Measurements from ENCODE around the gene PPP1R1C.
"Not testable (repeated sequence)": the region's sequence is repeated elsewhere in the genome, so short reads cannot be mapped to it uniquely, and the experiment has no call there.

PPP1R1C gene
- 0 to 0.04 reads per million in 2 experiments for total RNA-seq

DNA sequence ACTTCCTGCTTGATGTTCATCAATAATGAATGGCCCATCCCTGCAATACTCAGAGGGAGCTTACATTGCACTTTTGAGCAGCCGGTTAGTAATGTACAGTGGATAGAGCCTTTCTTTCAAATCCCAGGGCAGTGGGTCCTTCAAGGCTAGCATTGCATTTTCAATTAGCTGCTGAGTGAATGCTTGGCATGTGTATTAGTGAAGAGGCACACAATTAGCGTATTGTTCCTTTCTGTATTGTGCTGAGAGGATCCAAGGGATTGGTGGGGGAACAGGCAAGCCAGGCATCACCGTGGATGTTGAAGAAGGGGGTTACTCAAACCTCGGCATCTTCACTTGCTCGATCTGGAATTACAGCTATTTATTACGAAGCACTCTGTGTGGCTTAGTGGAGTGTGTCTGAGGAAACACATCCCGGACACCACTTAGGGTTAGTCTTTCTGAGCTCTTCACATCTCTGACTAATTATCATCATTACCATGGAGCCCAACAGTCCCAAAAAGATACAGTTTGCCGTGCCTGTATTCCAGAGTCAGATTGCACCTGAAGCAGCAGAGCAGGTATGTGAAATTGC, at the start of gene PPP1R1C:
TSS of gene PPP1R1C (plus strand) at position 222 of the 574 bp plus-strand sequence. CDS start at position 480, 258 bp downstream.
- DNase-seq (ENCODE audit: low read depth): no peak

GRCh38 chr2:181937473-181937872, 48.2 kb upstream of the PPP1R1C start:
- no peak for DNase-seq (ENCODE audit: low read depth)

- no peak for DNase-seq (ENCODE audit: low read depth)
Observed at GRCh38 chr2:181943411-181944124, 42.1 kb upstream of the PPP1R1C start.

DNA sequence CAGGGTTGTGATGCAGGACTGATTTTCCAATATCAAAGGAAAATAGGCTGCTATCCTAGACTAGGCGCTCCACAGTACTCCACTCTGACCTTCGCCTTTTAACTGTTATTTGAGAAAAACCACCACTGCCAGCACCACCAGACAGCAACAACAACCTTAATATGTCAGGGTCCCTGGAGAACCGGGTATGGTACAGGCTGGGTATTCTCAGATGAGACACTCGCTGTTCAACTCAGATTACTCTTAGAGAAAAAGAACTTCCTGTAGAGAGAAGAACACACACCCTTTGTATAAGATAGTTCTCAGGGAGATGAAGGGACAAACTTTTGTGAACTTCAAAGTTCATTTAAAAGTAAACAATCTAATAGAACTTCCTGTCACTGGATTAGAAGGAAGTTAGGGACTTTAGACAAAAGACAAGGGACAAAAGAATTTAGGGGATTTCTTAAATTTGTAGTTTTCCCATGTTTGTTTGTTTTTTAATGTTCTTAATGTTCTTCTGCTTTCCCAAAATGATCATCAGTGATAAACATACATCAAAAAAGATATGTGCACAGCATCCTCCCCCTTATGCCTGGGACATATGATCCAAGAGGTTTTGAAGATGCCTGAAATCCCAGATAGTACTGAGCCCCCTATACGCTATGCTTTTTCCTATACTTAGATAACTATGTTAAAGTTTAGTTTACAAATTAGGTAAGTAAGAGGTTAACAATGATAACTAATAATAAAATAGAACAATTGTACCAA, 41.3 kb upstream of the PPP1R1C start:
- DNase-seq (ENCODE audit: low read depth): no peak

- DNase-seq (ENCODE audit: low read depth): no peak
Observed at GRCh38 chr2:181944914-181945291, 40.8 kb upstream of the PPP1R1C start.

- no peak for DNase-seq (ENCODE audit: low read depth)
Observed at GRCh38 chr2:181946444-181947127, 39.1 kb upstream of the PPP1R1C start.

GRCh38 chr2:181947273-181947672, 38.4 kb upstream of the PPP1R1C start:
- no peak for DNase-seq (ENCODE audit: low read depth)

GRCh38 chr2:181948227-181948626, 37.4 kb upstream of the PPP1R1C start:
- no peak for DNase-seq (ENCODE audit: low read depth)

DNA sequence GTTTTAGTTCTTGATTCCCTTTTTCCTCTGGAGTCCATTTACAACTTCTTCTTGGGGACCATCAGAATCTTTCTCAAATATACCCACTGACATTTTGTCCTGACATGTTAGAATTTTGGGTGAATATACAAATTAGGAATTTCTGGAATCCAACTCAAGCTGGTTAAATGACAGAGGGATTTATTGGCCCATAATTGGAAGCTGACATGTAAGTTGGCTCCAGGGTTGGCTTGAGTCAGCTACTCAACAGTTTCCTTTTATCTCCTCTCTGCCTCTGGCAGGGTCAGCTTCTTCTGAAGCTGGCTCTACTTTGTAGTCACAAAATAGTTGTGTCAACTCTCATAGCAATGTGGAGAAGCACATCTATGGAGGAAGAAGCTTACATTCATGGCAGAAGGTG, 36.6 kb upstream of the PPP1R1C start:
- DNase-seq (ENCODE audit: low read depth): no peak

DNA sequence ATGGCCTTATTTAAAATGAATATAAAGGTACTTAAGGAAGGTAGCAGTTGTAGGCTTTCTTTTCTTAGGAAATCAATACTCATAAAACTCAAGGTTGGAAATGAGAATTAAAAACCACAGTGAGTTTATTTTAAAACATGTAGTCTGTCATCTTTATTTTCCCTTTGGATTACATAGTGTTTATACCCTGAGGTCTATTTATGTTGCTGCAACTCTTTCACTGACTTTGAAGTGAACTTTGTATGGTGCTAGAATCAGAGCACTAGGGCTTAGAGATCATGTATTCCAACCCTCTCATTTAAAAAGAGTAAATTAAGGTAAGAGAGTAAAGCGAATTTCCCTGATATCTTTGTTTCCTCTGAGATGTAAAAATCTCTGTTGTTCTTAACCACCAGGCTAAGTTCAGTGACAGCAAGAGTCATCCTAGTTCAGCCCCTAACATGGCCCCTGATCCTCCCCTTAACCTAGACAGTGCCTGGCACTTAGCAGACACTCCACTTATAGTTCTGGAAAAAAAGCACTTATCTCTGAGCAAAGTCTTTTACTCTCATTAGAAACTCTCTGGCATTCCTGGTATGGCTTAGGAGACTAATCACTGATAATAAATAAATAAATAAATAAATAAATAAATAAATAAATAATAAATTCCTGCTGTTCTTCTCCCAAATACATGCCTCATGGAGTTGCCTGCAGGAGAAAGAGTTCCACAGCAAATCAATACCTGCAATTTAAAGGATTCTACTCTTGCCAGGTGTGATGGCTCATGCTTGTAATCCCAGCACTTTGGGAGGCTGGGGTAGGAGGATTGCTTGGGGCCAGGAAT, 33.0 kb upstream of the PPP1R1C start:
- DNase-seq (ENCODE audit: low read depth): no peak

GRCh38 chr2:181953881-181954537, 31.6 kb upstream of the PPP1R1C start:
- DNase-seq (ENCODE audit: low read depth): peak; percentile 41

- DNase-seq (ENCODE audit: low read depth): no peak
Observed at GRCh38 chr2:181954538-181954883, 31.1 kb upstream of the PPP1R1C start.

DNA sequence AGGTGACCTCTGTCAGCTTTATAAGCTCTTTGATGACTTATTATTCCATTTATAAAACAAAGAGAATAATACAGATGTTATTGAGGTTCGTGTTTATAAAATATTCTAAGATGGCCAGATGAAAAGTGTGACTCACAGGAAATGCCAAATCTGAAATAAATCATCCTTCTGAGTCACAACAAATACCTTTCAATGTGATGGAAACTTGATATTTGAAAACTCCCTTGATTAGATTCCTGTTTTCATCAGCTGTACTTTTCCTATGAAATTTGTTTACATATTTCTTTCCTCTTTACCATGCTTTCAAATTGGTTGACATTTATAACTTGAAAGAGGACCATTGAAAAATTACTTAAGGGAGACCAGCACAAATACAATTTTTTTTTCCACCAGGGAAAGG, 30.6 kb upstream of the PPP1R1C start:
- no peak for DNase-seq (ENCODE audit: low read depth)

DNA sequence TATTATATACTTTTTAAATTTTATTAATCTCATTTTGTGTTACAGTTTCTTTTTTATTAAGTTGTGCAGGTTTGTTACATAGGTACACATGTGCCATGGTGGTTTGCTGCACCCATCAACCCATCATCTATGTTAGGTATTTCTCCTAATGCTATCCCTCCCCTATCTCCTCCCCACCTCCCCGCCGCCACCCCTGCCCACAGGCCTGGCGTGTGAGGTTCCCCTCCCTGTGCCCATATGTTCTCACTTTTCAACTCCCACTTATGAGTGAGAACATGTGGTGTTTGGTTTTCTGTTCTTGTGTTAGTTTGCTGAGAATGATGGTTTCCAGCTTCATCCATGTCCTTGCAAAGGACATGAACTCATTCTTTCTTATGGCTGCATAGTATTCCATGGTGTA, 29.8 kb upstream of the PPP1R1C start:
- DNase-seq (ENCODE audit: low read depth): not testable (repeated sequence)

DNA sequence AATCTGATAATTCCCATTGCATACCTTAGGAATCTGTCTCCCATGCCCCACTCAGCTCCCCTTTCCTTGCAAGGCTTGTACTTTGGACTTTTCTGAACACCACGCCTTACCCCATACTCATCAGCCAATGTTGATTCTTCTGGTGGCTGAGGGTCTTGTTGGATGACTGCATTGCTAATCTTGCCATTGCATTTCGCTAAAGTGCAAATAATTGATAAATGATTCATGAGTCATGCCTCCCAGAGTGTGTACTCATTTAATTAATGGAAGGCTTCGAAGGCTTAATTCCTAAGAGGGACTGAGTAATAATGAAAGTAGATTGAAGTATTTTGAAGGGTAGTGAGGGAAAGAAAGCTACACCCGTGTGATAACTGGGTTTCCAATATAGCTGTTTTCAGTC, 28.0 kb upstream of the PPP1R1C start:
- DNase-seq (ENCODE audit: low read depth): no peak

DNA sequence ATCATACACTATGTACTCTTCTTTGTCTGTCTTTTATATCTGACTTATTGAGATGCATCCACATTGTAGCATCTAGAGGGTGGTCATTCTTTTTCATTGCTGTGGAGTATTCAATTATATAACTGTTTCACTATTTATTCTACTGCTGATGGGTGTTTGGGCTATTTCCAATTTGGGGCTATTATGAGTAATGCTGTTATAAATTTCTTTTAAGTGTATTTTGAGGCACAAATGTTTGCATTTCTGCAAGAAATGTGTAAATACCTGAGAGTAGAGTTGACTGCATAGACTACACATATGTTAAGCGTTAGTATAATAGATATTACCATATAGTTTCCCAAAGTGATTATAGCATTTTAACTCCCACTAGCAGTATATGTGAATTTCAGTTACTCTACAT, 26.9 kb upstream of the PPP1R1C start:
- DNase-seq (ENCODE audit: low read depth): no peak

DNA sequence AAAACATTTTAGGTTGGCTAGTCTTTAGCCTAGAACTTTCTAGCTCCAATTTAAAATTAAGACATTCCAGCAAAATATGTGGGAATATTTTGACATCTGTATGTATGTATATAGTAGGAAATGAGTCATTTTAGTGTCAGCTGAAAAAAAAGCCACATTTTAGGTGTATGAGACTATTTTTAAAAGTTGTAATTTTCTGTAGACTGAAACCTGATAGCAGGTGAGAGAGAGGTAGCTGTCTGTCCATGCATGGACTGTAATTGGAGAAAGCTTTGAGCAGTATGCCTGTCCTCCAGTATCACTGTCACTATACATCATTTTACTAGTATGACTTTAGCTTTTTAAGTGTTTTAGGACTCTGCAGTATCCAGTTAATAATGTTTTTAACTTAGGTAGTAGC, 26.1 kb upstream of the PPP1R1C start:
- DNase-seq (ENCODE audit: low read depth): no peak

GRCh38 chr2:181961167-181961566, 24.5 kb upstream of the PPP1R1C start:
- not testable (repeated sequence) for DNase-seq (ENCODE audit: low read depth)

DNA sequence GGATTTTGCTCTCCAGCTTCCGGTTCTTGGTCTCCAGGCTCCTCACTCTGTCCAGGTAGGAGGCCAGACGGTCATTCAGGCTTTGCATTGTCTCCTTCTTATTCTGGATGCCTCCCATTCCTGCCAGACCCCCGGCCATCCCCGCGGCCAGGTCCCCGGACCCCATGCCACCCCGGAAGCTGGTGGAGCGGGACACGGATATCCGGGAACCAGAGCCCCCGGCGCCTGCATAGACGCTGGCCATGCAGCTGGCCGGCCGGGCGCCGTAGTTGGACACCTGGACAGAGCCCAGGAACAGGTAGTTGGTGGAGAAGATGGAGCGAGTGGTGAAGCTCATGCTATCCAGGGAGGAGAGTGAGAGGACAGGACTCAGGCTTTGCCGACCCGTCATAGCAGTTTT, 23.5 kb upstream of the PPP1R1C start:
- no peak for DNase-seq (ENCODE audit: low read depth)

DNA sequence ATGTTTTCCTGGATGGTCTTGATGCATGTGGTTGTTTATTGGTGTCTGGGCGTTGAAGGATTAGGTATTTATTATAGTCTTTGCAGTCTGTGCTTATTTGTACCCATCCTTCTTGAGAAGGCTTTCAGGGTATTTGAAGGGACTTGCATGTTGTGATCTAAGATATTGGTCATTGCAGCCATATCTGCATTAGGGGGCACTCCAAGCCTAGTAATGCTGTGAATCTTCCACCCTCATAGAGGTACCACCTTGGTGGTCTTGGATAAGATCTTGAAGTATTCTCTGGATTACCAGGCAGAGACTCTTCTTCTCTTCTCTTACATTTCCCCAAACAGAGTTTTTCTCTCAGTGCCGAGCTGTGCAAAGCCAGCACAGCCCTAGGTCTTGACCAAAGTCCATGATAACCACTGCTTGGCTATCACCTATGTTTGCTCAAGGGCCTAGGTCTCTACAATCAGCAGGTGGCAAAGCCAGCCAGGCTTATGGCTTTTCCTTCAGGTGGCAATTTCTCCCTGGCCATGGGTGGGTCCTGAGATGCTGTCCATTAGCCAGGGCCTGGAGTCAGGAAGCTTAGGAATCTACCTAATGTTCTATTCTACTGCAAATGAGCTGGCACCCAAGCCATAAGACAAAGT, 15.4 kb upstream of the PPP1R1C start:
- DNase-seq (ENCODE audit: low read depth): no peak

DNA sequence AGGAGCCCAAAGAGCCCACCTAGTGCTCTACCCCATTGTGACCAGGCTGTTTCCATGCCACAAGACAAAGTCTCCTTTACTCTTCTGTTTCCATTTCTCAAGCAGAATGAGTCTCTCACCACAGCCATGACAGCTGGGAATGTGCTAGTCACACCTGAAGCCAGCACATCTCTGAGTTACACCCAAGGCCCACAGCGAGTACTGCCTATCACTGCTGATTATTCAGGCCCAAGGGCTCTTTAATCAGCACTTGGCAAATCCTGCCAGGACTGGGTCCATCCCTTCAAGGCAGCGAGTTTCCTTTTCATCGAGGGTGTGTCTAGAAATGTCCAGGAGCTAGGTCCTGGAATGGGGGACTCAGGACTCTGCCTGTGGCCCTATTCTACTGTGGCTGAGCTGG, 14.6 kb upstream of the PPP1R1C start:
- DNase-seq (ENCODE audit: low read depth): no peak

Measured in T follicular helper cell (primary cell).